ENCODE data around the gene ZNF516.

- TF ChIP-seq, protein P1, sequence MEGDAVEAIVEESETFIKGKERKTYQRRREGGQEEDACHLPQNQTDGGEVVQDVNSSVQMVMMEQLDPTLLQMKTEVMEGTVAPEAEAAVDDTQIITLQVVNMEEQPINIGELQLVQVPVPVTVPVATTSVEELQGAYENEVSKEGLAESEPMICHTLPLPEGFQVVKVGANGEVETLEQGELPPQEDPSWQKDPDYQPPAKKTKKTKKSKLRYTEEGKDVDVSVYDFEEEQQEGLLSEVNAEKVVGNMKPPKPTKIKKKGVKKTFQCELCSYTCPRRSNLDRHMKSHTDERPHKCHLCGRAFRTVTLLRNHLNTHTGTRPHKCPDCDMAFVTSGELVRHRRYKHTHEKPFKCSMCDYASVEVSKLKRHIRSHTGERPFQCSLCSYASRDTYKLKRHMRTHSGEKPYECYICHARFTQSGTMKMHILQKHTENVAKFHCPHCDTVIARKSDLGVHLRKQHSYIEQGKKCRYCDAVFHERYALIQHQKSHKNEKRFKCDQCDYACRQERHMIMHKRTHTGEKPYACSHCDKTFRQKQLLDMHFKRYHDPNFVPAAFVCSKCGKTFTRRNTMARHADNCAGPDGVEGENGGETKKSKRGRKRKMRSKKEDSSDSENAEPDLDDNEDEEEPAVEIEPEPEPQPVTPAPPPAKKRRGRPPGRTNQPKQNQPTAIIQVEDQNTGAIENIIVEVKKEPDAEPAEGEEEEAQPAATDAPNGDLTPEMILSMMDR (IDR thresholded peaks at IDR 0.05; ENCODE audit: low read length) = no peak
- TF ChIP-seq EZH2 (IDR thresholded peaks at IDR 0.05; ENCODE audit: borderline replicate concordance, low read length) = no peak
Measured at GRCh38 chr18:76432274-76432755, 62.7 kb downstream of the ZNF516 start.

Data from OCI-LY1 (cell line).